ENCODE data around the gene EVI5L.

Gene EVI5L

DNA sequence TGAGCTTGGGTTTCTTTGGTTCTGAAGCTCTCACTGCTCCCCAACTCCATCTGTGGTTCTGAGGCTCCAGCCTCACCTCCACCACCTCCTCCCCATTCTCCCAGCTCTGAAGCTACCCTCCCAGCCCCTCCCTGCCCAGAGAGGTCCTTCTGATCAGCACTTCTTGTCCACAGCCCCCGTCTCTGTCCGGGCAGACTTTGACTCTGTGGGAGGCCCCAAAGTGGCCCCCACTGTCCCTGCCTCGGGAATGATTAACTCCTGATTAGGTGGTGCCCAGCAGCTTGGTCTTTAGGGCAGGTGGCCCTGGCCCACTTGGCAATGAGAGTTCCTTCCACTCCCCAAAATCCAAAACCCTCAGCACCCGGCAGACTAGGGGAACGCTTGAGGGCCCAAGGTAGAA is 14.4 kb downstream of the EVI5L start:
- DNase-seq (ENCODE audit: low read depth), result no peak
- H3K4me3 ChIP-seq (ENCODE audit: low read length), result no peak overlapping the region
- TF ChIP-seq, protein P1, sequence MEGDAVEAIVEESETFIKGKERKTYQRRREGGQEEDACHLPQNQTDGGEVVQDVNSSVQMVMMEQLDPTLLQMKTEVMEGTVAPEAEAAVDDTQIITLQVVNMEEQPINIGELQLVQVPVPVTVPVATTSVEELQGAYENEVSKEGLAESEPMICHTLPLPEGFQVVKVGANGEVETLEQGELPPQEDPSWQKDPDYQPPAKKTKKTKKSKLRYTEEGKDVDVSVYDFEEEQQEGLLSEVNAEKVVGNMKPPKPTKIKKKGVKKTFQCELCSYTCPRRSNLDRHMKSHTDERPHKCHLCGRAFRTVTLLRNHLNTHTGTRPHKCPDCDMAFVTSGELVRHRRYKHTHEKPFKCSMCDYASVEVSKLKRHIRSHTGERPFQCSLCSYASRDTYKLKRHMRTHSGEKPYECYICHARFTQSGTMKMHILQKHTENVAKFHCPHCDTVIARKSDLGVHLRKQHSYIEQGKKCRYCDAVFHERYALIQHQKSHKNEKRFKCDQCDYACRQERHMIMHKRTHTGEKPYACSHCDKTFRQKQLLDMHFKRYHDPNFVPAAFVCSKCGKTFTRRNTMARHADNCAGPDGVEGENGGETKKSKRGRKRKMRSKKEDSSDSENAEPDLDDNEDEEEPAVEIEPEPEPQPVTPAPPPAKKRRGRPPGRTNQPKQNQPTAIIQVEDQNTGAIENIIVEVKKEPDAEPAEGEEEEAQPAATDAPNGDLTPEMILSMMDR (conservative IDR thresholded peaks at IDR 0.05; ENCODE audit: low read length), result no peak

DNA sequence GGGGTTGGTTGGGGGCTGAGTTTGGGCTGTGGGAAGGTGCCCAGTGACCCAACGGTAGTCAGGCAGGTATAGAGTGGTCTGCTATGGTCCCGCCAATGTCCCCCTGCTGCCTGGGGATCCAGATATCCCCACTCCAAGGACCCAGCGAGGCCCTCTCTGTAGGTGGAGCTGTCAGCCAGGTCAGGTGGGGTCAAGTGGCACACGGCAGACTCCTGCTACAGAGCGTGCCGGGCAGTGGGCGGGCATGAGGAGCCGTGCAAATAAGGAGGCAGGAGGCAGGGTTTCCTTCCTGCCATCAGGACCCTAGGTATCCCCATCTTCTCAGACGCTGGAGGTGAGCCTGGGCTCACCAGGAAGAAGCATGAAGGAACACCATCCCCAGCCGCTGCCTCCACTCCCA is 14.9 kb downstream of the EVI5L start:
- H3K4me3 ChIP-seq (ENCODE audit: low read length), result no peak overlapping the region
- no peak for DNase-seq (ENCODE audit: low read depth)
- TF ChIP-seq, protein P1 (conservative IDR thresholded peaks at IDR 0.05; ENCODE audit: low read length), result no peak

DNA sequence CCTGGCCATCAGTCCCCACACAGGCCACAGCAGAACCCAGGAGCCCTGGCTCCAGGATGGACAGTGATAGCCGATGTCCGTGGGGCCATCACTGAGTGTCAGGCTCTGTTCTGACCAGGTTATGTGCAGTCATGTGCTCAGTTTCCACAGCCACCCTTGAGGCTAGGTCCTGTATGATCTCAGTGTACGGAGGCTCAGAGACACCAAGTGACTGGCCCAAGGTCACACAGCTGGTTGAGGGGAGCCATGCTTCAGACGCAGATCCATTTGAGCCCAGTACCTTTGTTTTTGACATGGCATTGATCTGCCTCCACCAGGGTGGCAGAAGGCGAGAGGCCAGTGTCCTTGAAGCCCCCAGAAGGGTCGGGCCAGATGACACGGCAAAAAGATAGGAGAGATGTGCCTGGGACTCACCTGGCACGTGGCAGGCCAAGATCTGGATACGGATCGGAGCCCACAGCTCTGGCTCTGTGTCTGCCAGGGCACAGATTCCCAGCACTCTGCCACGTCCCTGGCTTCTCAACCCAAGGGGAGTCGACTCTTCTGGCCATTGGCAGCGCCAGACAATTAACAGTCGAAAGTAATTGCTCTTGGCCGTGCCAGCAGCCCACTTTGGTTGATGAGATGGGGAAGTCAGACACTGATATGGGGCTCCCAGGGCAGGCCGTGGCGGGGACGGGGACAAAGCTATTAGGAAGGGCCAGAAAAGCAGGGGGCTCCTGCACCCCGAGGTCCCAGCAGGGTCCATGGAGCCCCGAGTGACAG is 15.6 kb downstream of the EVI5L start:
- no peak overlapping the region for H3K4me3 ChIP-seq (ENCODE audit: low read length)
- DNase-seq (ENCODE audit: low read depth), result no peak
- TF ChIP-seq, protein P1 (conservative IDR thresholded peaks at IDR 0.05; ENCODE audit: low read length), result no peak

DNA sequence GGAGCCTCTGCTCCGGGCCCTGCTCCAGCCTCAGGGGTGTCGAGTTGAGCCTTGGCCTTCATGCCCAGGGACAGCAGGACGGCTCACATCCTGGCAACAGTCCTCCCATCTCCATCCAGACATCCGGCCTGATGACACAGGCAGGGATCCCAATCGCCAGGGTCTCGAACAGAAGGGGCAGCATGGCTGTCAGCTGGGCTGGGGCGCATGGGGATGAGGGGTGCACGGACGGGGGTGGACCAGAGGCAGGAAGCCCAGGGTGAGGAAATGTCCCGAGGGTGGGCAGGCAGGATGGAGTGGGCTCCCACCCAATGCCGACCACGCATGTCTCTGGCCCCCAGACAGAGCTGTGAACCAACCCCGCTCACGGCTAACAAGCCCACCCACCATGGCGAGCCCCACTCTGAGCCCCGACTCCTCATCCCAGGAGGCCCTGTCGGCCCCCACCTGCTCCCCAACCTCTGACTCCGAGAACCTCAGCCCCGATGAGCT is 16.2 kb downstream of the EVI5L start:
- H3K4me3 ChIP-seq (ENCODE audit: low read length), result no peak overlapping the region
- TF ChIP-seq, protein P1 (conservative IDR thresholded peaks at IDR 0.05; ENCODE audit: low read length), result no peak
- no peak for DNase-seq (ENCODE audit: low read depth)

DNA sequence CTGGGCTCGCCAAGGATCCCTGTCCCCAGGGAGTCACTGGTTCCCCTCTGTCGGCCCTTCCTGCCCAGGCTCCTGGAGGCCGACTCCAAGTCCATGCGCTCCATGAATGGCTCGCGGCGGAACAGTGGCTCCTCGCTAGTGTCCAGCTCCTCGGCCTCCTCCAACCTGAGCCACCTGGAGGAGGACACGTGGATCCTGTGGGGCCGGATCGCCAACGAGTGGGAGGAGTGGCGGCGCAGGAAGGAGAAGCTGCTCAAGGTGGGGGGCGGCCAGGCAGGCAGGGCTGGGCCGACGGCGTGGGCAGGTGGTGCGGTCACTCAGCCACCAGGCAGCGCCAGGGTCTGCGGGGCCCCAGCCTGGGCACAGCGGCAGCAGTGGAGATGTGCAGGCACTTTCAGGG is 17.6 kb downstream of the EVI5L start:
- TF ChIP-seq, protein P1 (conservative IDR thresholded peaks at IDR 0.05; ENCODE audit: low read length), result no peak
- DNase-seq (ENCODE audit: low read depth), result no peak
- H3K4me3 ChIP-seq (ENCODE audit: low read length), result no peak overlapping the region

DNA sequence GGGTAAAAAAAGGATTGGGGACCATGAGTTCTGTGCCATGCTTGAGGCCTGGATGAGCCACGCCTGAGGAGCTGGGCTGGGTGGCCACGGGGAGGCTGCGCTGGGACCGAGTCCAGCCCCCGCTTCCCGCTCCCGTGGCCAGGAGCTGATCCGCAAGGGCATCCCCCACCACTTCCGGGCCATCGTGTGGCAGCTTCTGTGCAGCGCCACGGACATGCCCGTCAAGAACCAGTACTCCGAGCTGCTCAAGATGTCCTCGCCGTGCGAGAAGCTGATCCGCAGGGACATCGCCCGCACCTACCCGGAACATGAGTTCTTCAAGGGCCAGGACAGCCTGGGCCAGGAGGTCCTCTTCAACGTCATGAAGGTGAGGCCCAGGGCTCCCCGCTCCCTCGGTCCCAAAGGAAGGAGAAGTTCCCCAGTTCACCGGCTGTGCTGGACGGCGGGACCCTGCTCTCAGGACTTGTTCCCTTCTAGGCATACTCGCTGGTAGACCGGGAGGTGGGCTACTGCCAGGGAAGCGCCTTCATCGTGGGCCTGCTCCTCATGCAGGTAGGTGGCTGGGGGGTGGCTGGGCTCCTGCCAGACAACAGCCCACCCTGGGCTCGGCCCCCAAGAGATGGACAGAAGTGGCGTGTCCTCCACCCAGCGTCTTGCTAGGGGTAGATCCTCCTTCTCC is 18.9 kb downstream of the EVI5L start:
- TF ChIP-seq, protein P1 (conservative IDR thresholded peaks at IDR 0.05; ENCODE audit: low read length), result no peak
- no peak for DNase-seq (ENCODE audit: low read depth)
- H3K4me3 ChIP-seq (ENCODE audit: low read length), result no peak overlapping the region

DNA sequence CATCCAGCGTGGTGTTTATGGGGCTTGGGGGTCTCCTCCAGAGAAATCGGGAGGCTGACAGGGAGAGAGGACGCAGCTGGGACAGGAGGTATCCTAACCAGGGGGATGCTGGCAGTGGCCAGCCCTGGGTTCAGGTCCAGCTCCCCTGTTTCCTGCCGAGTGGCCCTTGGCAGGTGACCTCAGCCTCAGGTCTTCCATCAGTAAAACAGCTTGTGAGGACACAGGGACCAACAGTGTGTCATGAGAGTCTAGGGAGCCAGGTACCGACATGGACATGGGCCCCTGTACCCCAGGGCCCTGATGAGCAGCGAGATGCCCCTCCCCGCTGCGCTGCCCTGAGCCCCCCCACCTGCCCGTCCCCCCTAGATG is 19.6 kb downstream of the EVI5L start:
- DNase-seq (ENCODE audit: low read depth), result no peak
- H3K4me3 ChIP-seq (ENCODE audit: low read length), result no peak overlapping the region
- TF ChIP-seq, protein P1 (conservative IDR thresholded peaks at IDR 0.05; ENCODE audit: low read length), result no peak
